AG10803 (cell line): ENCODE results near the gene PDE3A.

Experiments
- DNase-seq: peaks from one replicate; pipeline ENCODE4 v3.0.0; 2010; ENCODE audit warnings: low read depth
- H3K4me3 ChIP-seq: 2 replicates; pipeline ENCODE4 v1.5.1; 2011; ENCODE audit warnings: mild to moderate bottlenecking, low read length, control low read depth
- CTCF ChIP-seq: conservative IDR thresholded peaks from 2 replicates; pipeline ENCODE4 v1.5.1; 2011; ENCODE audit warnings: mild to moderate bottlenecking, low read length, control low read depth, inconsistent platforms

PDE3A gene

GRCh38 chr12:20434996-20435395 lies 66.7 kb downstream of the PDE3A start:
- TF ChIP-seq CTCF: no peak
- H3K4me3 ChIP-seq: no peak overlapping the region
- no peak for DNase-seq

GRCh38 chr12:20436316-20436715 lies 68.0 kb downstream of the PDE3A start:
- TF ChIP-seq CTCF: no peak
- DNase-seq: no peak
- H3K4me3 ChIP-seq: no peak overlapping the region

- DNase-seq: peak; percentile 68
- H3K4me3 ChIP-seq: no peak overlapping the region
- TF ChIP-seq CTCF: no peak
These were observed 70.0 kb downstream of the PDE3A start for GRCh38 chr12:20438299-20438779.

GRCh38 chr12:20439626-20440025 lies 71.3 kb downstream of the PDE3A start:
- H3K4me3 ChIP-seq: no peak overlapping the region
- DNase-seq: no peak
- TF ChIP-seq CTCF: no peak

- H3K4me3 ChIP-seq: no peak overlapping the region
- DNase-seq: no peak
- no peak for TF ChIP-seq CTCF
These were observed 72.1 kb downstream of the PDE3A start for GRCh38 chr12:20440408-20440807.

- no peak for DNase-seq
- no peak for TF ChIP-seq CTCF
- H3K4me3 ChIP-seq: no peak overlapping the region
These were observed 74.0 kb downstream of the PDE3A start for GRCh38 chr12:20442322-20442721.

GRCh38 chr12:20443255-20443654 lies 74.9 kb downstream of the PDE3A start:
- no peak for DNase-seq
- no peak for TF ChIP-seq CTCF
- no peak overlapping the region for H3K4me3 ChIP-seq
